Effector CD4-positive, alpha-beta T cell (primary cell): ENCODE data around the gene PTGES2.

Experiments
- DNase-seq: peaks from one replicate; pipeline ENCODE4 v3.0.0-alpha.2; 2020

The PTGES2 gene

GRCh38 chr9:128153060-128153946 lies 25.8 kb upstream of the PTGES2 start:
- DNase-seq, result no peak

DNA sequence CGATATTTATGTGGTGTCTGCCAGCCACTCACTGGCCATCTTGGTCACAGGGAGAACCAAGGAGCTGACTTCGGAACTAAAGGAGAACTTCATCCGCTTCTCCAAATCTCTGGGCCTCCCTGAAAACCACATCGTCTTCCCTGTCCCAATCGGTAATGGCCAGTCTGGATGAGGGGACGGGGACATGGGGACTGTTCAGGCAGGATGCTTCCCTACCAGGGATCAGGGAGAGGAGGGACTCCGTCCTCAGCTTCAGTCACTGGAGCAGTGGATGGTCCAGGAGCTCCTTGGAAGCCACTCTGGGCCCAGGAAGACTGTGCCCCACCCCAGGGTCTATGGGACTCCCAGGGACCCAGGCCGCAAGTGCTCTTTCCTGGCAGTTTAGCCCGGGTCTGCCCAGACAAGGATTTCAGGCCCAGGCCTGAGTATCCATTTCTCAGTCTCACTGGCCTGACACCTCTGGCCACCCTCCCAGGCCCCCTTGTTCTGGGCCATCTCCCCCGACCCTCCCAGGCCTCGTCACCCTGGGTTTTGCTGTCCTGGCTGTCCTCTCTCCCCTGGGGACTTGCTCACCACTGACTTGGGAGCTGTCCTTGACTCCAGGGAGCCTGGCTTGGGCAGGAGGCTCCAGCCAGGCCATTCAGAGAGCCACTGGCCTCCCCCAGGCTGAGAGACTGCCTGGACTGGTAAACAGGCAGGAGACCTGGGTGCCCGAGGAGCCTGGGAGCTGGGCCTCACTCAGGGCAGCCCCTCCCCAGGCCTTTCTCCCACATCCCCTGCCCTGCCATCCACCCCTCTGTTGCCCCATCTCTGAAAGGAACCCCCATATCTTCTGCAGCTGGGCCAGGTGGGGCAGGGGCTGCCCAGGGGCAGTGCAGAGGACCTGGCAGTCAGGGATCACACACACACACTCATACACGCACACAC lies 24.9 kb upstream of the PTGES2 start:
- no peak for DNase-seq

GRCh38 chr9:128151309-128152132 lies 24.0 kb upstream of the PTGES2 start:
- DNase-seq, result no peak

- DNase-seq, result no peak
Observed at GRCh38 chr9:128150594-128151308, 23.2 kb upstream of the PTGES2 start.

DNA sequence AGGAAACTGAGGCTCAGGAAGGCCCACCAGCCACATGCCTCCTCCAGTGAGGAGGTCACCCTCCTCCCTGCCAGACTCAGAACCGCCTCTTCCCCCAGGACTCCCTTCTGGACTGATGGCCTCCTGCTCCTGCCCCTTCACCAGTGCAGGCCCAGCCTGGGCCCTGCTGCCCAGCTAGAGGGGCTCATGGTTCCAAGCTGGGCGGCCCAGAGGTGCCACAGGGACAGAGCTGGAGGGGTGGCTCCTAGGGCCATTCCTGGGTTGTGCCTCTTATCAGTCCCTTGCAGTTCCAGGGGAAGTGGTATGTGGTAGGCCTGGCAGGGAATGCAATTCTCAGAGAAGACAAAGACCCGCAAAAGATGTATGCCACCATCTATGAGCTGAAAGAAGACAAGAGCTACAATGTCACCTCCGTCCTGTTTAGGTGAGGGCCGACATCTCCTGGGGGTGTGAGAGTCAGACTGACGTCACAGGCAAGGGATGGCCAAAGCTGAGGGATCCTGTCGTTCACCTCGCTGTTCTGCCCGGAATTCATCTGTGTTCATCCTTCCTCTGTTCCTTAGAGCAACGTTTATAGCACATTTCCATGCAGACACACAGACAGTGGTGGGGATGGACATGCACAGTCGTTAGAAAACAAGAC lies 22.5 kb upstream of the PTGES2 start:
- DNase-seq, result no peak

DNA sequence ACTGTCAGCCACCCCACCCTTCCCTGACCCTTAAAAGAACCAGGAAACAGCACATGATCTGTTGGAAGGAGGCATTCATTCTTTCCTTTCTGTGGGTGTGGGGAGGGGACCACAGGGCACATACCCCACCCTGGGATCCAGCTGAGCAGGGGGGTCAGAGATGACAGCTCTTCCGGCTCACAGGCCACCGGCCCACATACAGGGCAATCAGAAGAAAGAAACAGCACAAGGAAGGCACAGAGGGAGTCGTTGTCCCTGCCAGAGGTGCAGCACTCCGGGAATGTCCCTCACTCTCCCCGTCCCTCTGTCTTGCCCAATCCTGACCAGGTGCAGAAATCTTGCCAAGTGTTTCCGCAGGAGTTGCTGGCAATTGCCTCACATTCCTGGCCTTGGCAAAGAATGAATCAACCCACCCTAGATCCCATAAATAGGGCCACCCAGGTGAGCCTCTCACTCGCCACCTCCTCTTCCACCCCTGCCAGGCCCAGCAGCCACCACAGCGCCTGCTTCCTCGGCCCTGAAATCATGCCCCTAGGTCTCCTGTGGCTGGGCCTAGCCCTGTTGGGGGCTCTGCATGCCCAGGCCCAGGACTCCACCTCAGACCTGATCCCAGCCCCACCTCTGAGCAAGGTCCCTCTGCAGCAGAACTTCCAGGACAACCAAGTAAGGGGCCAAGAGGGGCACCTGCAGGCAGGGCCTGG lies 21.6 kb upstream of the PTGES2 start, which contains the start of gene LCN2:
Gene LCN2 (plus strand): TSS at position 453 of the 701 bp plus-strand sequence. CDS start 73 bp downstream, at position 526.
- no peak for DNase-seq

- DNase-seq, result no peak
Observed at GRCh38 chr9:128148509-128149000, 21.0 kb upstream of the PTGES2 start.

GRCh38 chr9:128146591-128147120 lies 19.1 kb upstream of the PTGES2 start:
- DNase-seq, result no peak

GRCh38 chr9:128145951-128146351 lies 18.4 kb upstream of the PTGES2 start:
- DNase-seq, result no peak

- no peak for DNase-seq
Observed at GRCh38 chr9:128145536-128145935, 18.0 kb upstream of the PTGES2 start.

- DNase-seq, result no peak
Observed at GRCh38 chr9:128144239-128145181, 17.0 kb upstream of the PTGES2 start.

DNA sequence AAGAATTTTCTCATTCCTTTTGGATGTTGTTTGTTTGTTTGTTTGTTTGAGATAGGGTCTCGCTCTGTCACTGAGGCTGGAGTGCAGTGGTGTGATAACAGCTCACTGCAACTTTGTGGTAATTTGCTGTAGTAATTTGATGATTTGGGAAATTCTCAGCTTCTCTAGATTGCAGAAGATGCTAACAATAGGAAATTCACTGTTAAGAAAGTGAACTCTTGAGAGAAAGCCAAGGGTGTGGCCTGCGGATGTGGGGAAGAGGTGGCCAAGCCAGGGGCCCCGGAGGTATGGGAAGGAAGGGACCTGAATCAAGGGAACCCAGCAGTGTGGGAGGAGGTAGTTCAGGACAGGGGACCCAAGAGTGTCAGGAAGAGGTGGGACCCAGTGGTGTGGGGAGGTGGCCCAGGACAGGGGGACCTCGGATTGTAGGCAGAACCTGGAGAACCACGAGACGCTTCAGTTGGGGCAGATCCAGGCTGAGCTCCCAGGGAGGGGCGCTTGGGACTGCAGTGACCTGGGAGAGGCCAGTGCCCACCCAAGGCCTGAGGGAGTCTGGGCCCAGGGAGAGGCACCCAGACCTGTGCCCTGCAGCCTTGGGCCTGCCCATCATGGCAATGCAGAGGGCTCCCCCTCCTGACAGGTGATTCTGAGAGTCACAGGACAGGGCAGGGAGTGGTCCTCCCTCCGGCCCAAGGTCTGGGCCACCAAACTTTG lies 16.2 kb upstream of the PTGES2 start:
- no peak for DNase-seq

DNA sequence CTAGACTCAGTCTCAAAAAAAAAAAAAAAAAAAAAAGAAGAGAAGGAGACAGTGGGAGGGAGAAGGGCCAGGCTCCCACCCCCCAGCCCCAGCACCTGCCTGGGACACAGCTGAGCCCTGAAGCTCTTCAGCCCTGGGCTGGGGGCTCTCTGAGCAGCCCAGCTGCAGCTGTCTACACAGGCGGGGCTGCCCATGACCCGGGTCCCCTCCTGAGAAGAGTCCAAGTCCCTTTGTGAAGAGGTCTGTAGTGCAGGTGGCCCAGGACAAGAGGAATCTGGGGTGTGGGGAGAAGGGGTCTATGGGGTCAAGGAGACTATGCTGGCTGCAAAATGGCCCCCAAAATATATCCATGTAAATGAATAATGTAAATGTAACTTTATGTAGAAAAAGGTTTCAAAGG lies 15.1 kb upstream of the PTGES2 start:
- DNase-seq, result no peak

DNA sequence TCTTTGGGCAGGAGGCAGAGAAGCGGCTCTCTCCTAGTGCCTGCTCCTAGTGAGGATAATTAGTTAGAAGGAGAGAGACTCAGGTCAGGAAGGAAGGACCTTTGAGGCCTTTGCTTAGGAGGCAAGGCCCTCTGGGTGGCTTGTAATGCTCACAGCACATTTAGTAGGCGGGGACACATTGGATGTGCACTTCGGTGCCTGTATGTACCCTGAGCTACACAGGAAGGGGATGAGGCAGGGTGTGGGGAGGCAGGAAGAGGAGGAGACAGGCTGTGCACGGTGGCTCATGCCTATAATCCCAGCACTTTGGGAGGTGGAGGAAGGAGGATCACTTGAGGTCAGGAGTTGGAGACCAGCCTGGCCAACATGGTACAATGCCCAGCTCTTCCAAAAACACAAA lies 14.5 kb upstream of the PTGES2 start:
- no peak for DNase-seq

- DNase-seq, result no peak
Observed at GRCh38 chr9:128141604-128142003, 14.1 kb upstream of the PTGES2 start.

DNA sequence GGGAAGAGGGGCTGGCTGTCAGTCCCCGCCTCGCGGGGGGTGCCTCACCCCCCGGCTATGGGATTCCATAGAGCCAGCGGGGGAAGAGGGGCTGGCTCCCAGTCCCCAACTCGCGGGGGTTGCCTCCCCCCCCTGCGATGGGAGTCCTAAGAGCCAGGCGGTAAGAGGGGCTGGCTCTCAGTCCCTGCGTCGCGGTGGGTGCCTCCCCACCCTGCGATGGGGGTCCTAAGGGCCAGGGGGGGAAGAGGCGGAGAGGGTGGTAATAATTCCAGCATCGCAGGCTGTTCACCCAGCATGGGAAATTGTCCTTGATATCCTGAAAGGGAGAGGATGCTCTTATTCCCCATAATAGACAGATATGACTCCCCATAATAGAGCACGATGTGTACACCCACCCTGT lies 12.1 kb upstream of the PTGES2 start:
- DNase-seq, result no peak

DNA sequence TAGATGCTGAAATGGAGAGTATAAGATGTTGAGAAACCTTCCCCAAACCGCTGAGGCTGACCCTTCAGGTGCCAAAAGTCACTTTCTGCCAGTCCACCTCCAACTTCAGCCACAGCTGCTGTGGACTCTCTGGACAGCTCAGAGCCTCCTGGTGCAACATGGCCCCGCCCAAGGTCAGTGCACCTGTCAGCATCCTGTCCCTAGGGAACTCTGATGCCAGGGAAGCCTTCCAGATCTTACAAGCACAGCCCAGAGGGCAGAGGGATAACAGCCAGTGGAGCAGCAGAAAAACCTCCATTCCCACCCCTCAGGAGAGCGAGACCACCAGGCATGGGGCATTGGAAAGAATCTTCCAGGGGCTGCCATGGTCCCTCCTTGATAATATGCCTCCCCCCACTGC lies 10.5 kb upstream of the PTGES2 start:
- no peak for DNase-seq
